Natural killer cell treated with Interleukin-12 subunit alpha and Interleukin-12 subunit beta and Interleukin-15 and Interleukin-18, amount 100 ng/mL, for 72 hours (primary cell): ENCODE measurements around the gene TLR5. TPM values are rescaled to one million over a fixed set of nuclear protein-coding genes. Genes with fewer than 3 reads are reported as not detected.

Experiments
- ATAC-seq, 2 donors: fragments of 150-1000 bp; cut with Tn5 transposase in 1 of 2; sonication (Bioruptor Pico), chemical (Tn5 transposase) in 1 of 2; 2 replicates each; pipeline ENCODE4 v1.10.0; 2021
- DNase-seq: peaks from one replicate; pipeline ENCODE4 v3.0.0; 2022; ENCODE audit warnings: low spot score
- H3K27ac Mint-ChIP-seq, 2 donors: 1 replicate in 1 of 2; 2 replicates in 1 of 2; pipeline ENCODE4 v1.8.0; 2022; ENCODE audit warnings: mixed read lengths in 2 of 2, mild to moderate bottlenecking in 1 of 2, moderate library complexity in 1 of 2
- H3K27me3 Mint-ChIP-seq, 2 donors: 1 replicate in 1 of 2; 2 replicates in 1 of 2; pipeline ENCODE4 v1.8.0; 2022; ENCODE audit warnings: mixed read lengths in 2 of 2
- H3K36me3 Mint-ChIP-seq: one replicate; pipeline ENCODE4 v1.8.0; 2022; ENCODE audit warnings: mixed read lengths
- H3K4me1 Mint-ChIP-seq, 2 donors: 1 replicate in 1 of 2; 2 replicates in 1 of 2; pipeline ENCODE4 v1.8.0; 2022; ENCODE audit warnings: low read depth in 2 of 2, mixed read lengths in 2 of 2, mild to moderate bottlenecking in 1 of 2
- H3K4me3 Mint-ChIP-seq: one replicate; pipeline ENCODE4 v1.8.0; 2022; ENCODE audit warnings: mixed read lengths
- H3K9me3 Mint-ChIP-seq: 2 replicates; pipeline ENCODE4 v1.8.0; 2022; ENCODE audit warnings: mixed read lengths
- total RNA-seq, 2 donors: library from RNA; stranded (reverse); gene quantifications; one replicate each; pipeline ENCODE4 v1.2.3, GENCODE V29; 2022

TLR5 gene
- total RNA-seq, 2 donors from 2014 or later = 0.11 to 0.38 TPM

DNA sequence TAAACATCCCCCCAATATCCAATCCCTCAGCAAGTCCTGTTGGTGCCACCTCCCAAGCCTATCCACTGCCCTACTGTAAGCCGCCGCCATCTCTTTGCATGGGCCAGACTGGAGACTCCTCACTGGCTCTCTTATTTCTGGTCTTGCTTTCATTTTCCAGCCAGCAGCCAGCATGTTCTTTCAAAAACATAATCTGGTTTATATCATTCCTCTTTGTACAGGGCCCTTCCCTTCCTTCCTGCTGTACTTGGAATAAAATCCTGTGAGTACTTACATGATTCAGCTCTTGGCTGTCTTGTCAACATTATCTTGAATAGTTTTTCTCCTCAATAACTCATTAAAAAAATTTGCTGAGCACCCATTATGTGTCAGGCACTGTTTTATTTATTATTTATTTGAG, 28.2 kb downstream of the TLR5 start:
- Mint-ChIP-seq H3K9me3 (no peaks in the 10 kb centered on the region), H3K27ac (no peak overlapping the region), H3K4me1 (no peaks in the 10 kb centered on the region), H3K36me3 (no peaks in the 10 kb centered on the region), H3K27me3 (peaks cover 11 to 22% of the 10 kb centered on the region in 2 donors), H3K4me3 (no peak overlapping the region)
- no peak for DNase-seq
- no peak for ATAC-seq

DNA sequence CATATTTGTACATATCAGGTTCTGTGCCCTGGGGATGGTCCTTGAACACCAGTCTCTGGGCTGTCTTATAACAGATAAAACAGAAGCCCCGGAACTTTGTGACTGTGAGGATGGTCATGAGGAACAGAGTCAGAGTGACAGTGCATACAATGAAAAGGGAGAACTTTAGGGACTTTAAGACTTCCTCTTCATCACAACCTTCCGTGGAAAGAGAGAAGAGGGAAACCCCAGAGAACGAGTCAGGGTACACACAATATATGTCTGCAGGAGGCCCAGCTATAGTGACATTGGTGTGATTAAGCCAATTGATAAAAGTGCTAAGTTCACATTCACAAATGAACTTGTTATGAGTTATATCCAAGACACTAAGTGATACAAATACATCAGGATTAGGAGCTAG, 32.1 kb downstream of the TLR5 start:
- ATAC-seq (no peak), DNase-seq (no peak)
- H3K9me3 Mint-ChIP-seq = no peaks in the 10 kb centered on the region
- H3K4me3 Mint-ChIP-seq = no peak overlapping the region
- peaks cover 24 to 38% of the 10 kb centered on the region in 2 donors for H3K27me3 Mint-ChIP-seq
- H3K27ac Mint-ChIP-seq = no peak overlapping the region
- no peaks in the 10 kb centered on the region for H3K36me3 Mint-ChIP-seq
- no peaks in the 10 kb centered on the region for H3K4me1 Mint-ChIP-seq

DNA sequence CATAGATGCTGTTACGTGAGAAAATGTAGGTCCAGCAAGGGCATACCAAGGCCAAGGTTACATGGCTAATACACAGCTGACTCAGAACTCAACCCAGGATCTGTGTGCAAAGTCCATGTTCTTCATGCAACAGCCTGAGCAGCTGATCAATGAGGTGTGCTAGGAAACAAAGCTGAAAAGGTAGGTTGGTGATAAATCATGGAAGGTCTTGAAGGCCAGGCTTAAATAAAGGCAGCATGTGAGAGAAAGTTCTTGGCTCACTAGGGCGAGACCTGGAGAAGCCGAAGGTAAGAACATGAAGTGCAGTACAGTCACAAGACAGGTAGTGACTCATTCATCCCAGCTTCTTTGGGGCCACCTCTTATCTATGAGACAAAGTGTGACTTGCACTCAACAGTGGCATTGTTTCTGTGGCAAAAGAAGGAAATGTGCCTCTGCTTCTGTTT, 33.4 kb downstream of the TLR5 start:
- Mint-ChIP-seq H3K4me3 (no peak overlapping the region), H3K9me3 (no peaks in the 10 kb centered on the region), H3K36me3 (no peaks in the 10 kb centered on the region), H3K4me1 (no peaks in the 10 kb centered on the region), H3K27me3 (peaks cover 25 to 41% of the 10 kb centered on the region in 2 donors), H3K27ac (no peak overlapping the region)
- DNase-seq = no peak
- no peak for ATAC-seq

DNA sequence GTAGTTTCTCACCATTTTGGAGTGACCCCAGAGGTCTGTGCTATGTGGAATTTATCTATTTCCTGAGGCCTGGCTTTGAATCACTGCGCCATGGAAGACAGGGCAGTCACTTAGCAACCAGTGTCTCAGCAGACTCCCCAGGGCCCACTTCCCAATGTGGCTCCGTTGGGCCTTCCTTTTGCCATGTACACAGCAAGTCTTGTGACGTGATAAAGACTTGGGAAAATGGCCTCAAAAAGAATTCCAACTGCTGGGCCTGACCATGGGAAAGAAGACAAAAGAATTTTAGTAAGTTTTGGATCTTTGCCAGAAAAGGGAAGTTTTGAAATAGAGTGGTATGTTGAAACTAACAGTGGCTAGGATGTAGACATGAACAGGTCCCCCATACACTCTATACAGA, 36.2 kb downstream of the TLR5 start:
- H3K27ac Mint-ChIP-seq = no peak overlapping the region
- H3K27me3 Mint-ChIP-seq = peaks cover 25 to 36% of the 10 kb centered on the region in 2 donors
- H3K36me3 Mint-ChIP-seq = no peaks in the 10 kb centered on the region
- H3K4me3 Mint-ChIP-seq = no peak overlapping the region
- H3K4me1 Mint-ChIP-seq = no peaks in the 10 kb centered on the region
- DNase-seq (no peak), ATAC-seq (no peak)
- H3K9me3 Mint-ChIP-seq = no peaks in the 10 kb centered on the region

DNA sequence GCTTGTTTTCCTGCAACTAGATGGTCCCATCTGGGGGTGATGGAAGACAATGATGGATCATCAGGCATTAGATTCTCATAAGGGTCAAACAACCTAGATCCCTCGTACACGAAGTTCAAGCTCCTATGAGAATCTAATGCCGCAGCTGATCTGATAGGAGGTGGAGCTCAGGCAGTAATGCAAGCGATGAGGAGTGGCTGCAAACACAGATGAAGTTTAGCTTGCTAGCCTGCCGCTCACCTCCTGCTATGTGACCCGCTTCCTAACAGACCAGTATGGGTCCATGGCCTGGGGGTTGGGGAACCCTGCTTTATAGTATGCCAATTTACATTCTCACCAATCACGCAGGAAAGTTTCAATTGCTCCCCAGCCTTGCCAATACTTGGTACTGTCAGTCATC, 37.5 kb downstream of the TLR5 start:
- no peaks in the 10 kb centered on the region for H3K36me3 Mint-ChIP-seq
- no peaks in the 10 kb centered on the region for H3K9me3 Mint-ChIP-seq
- ATAC-seq = no peak
- no peak overlapping the region for H3K27ac Mint-ChIP-seq
- no peak overlapping the region for H3K4me3 Mint-ChIP-seq
- DNase-seq = no peak
- no peaks in the 10 kb centered on the region for H3K4me1 Mint-ChIP-seq
- peaks cover 21 to 31% of the 10 kb centered on the region in 2 donors for H3K27me3 Mint-ChIP-seq

DNA sequence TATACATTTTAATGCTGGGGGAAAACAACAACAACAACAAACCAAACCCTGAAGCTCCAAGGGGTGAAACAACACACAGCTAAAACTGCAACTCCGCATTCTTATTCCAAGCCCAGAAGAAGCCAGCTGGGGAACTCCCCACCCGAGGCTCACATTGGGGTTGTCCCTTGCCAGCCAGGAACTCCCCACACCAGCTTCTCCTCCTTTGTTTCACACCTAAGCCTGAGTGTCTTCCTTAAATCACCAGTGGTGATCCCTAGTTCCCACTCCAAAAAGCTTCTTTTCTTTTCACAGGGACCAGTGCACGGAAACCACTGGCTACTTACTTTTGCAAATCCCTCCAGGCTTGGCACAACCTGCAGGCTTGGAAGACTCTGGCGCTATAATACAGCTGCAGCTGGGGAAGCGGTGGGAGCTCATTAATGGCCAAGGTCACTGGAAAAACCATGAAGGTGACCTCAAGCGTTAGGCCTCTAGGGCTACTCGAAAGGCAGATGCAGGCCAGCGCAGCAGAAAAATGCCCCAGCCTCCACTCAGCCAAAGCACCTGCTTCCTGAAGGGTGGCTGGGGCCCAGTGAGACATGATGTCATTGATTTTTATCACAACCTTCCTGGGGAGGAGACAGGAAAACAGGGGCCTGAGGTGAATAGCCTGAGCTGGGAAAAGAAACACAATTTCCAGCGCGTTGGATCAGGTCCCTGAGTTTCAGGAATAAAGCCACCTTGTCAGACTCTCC, 40.1 kb downstream of the TLR5 start:
- H3K27ac Mint-ChIP-seq = no peak overlapping the region
- no peaks in the 10 kb centered on the region for H3K4me1 Mint-ChIP-seq
- H3K9me3 Mint-ChIP-seq = peaks cover 3% of the 10 kb centered on the region
- DNase-seq (no peak), ATAC-seq (no peak)
- H3K36me3 Mint-ChIP-seq = peaks cover 4% of the 10 kb centered on the region
- H3K27me3 Mint-ChIP-seq = peaks cover 18 to 31% of the 10 kb centered on the region in 2 donors
- no peak overlapping the region for H3K4me3 Mint-ChIP-seq

DNA sequence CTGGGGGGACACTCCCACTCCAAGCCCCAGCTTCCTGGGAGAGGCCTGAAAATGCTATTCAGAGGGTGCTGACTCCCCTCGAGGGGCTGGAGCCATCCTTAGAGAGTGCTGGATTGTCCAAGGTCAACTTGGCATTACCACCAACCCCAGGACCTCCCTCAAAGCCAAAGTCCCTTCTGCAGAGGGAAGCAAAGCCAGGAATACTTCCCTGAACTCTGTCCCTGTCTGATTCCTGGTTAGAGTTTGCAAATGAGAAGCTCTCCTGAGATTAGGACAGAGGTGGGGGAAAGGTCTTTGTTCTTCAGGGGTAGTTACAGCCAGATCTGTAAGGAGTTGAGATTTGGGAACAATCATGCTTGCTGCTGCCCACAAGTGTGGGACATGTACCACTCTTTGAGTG, 45.3 kb downstream of the TLR5 start:
- Mint-ChIP-seq H3K4me1 (no peaks in the 10 kb centered on the region), H3K27ac (no peak overlapping the region), H3K27me3 (peaks cover 11 to 24% of the 10 kb centered on the region in 2 donors), H3K36me3 (peaks cover 4% of the 10 kb centered on the region), H3K4me3 (no peak overlapping the region), H3K9me3 (peaks cover 3% of the 10 kb centered on the region)
- DNase-seq (no peak), ATAC-seq (no peak)

DNA sequence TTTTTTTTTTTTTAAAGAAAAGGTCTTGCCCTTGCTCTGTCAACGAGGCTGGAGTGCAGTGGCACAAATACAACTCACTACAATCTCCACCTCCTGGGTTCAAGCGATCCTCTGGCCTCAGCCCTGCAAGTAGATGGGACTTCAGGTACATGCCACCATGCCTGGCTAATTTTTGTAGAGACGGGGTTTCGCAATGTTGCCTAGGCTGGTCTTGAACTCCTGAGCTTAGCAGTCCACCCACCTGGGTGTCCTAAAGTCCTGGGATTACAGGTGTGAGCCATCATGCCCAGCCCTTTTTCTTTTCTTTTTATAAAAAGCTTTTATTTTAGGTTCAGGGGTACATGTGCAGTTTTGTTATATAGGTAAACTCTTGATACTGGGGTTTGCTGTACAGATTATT, 47.2 kb downstream of the TLR5 start:
- Mint-ChIP-seq H3K4me1 (no peaks in the 10 kb centered on the region), H3K36me3 (peaks cover 4% of the 10 kb centered on the region), H3K27me3 (peaks cover 8 to 17% of the 10 kb centered on the region in 2 donors), H3K9me3 (peaks cover 3% of the 10 kb centered on the region), H3K27ac (no peak overlapping the region), H3K4me3 (no peak overlapping the region)
- ATAC-seq = no peak
- DNase-seq = no peak

DNA sequence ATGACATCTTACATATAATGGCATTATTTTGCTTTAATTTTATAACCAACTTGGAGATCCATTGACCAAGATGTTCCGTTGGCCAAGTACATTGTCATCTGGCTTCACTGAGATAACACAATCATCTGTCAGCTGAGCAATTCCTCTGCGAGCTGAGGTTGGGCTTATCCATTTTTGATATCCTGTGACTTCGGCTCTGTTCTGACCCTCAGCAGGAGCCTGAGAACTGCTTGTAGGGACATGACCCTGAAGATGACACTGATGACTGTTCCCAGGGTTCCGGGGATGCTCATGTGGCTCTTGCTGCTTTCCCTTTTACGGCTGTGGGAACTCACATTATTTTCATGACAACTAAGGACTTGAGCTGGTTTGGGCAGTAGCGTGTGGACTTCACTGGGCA, 51.2 kb downstream of the TLR5 start:
- no peaks in the 10 kb centered on the region for H3K36me3 Mint-ChIP-seq
- no peak overlapping the region for H3K4me3 Mint-ChIP-seq
- no peaks in the 10 kb centered on the region for H3K4me1 Mint-ChIP-seq
- H3K27ac Mint-ChIP-seq = no peak overlapping the region
- H3K9me3 Mint-ChIP-seq = no peaks in the 10 kb centered on the region
- DNase-seq (no peak), ATAC-seq (no peak)
- peaks cover 7 to 10% of the 10 kb centered on the region in 2 donors for H3K27me3 Mint-ChIP-seq

DNA sequence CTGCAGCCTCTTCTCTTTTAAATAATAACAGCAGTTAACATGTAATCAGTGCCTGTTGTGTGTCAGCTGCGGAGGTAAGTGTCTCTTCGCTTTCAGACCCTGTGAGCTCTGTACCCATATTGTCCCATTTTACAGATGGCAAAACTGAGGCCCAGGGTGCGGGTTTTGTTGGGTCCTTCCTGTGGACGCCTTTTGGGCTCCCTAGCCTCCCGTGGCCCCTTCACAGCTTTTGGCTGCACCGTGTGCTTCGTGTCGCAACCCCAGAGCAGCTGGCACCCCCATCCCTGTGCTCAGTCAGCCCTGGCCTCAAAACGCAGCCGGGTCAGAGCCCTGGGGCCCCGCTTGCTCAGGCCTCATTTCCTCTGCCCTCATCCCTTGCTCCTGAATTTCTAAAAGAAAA, 53.8 kb downstream of the TLR5 start:
- H3K36me3 Mint-ChIP-seq = no peaks in the 10 kb centered on the region
- ATAC-seq (no peak), DNase-seq (no peak)
- H3K27me3 Mint-ChIP-seq = peaks cover 7 to 12% of the 10 kb centered on the region in 2 donors
- H3K27ac Mint-ChIP-seq = no peak overlapping the region
- H3K4me3 Mint-ChIP-seq = no peak overlapping the region
- H3K9me3 Mint-ChIP-seq = no peaks in the 10 kb centered on the region
- H3K4me1 Mint-ChIP-seq = no peaks in the 10 kb centered on the region

DNA sequence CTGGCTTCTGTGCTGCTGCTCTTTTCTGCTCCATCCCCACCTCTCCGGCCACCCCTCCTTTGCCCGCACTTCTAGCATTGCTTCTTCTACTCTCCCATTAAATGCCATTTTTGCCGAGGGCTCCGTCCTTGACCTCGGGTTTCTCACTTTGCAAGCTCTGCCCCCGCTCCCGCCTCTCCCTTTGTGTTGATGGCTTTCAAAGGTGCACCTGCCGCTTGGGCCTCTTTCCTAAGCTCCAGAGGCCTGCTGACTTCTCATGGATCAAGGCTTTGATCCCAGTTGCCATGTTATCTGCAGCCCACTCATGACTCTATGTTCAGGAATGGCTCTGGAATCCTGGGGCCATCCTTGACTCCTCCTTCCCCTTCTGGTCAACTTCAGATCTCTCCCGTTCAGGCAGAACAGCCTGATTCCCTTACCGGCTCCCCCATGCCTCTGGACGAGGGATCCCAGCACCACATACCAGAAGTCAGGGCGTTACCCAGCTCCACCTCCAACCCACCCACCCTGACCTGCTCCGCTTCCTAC, 54.3 kb downstream of the TLR5 start:
- Mint-ChIP-seq H3K4me3 (no peak overlapping the region), H3K4me1 (no peaks in the 10 kb centered on the region), H3K27me3 (peaks cover 7 to 12% of the 10 kb centered on the region in 2 donors), H3K36me3 (no peaks in the 10 kb centered on the region), H3K9me3 (no peaks in the 10 kb centered on the region), H3K27ac (no peak overlapping the region)
- ATAC-seq (no peak), DNase-seq (no peak)

DNA sequence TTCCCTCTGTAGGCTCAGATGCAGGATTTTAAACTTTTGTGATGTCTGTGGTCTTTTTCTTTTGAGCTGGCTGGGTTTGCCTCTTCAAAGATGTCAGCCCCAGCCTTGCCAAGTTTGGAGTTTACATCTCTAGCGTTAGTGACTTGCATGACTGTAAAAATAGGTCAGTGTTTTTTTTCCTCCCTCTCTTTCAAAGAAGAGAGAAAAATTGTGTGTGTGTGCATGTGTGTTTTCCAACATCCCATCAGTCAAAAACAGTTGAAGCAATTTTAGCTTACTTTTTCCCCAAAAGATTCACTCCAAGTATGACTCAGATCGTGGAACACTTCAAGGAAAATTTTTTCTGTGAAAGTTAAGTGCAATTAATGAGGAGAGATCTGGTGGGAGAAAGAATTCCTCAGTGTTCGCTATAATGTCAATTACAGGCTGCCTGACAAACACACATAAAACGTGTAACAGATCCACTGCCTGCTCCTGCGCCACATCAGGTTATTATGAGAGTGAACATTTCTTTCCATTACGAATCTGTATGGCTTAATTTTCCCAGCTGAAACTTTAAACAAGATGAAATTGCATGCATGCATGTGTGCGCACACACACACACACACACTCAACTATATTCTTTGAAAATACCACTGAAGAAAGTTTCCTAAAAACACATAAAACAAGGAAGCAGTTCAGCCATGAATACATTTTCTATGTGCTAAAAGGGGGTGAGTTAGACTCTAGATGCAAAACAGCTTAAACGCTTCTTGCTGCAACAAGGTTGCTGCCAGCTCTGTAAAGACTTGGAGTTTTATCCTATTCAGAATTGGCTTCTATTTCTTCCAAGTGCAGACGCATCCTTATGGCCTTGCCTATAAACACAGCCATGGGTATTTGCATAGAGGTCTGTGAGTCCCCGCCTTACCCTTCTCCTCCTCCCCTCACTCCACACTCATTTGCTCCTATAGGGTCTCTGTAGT, 55.5 kb downstream of the TLR5 start:
- Mint-ChIP-seq H3K27me3 (peaks cover 7 to 12% of the 10 kb centered on the region in 2 donors), H3K27ac (no peak overlapping the region), H3K9me3 (no peaks in the 10 kb centered on the region), H3K4me3 (no peak overlapping the region), H3K4me1 (no peaks in the 10 kb centered on the region), H3K36me3 (no peaks in the 10 kb centered on the region)
- ATAC-seq (no peak), DNase-seq (no peak)

DNA sequence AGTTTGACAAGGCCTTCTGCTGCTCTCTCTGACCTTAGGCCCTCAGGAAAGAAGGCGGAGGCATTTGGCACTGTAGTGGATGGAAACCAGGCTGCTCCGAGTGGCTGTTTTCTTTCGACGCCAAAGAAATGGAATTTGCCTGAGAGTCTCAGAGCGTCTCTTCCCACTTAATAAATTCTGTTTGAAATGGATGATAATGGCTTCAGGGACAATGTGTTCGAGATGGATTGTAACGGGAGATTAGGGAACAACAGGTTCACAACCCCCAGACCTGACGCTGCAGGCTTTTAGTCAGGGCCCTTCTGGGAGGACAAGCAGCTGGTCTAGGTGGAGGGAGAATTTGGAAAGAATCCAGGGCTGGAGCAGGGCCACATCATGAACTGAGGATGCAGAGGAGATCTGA, 58.6 kb downstream of the TLR5 start:
- DNase-seq = no peak
- Mint-ChIP-seq H3K36me3 (no peaks in the 10 kb centered on the region), H3K27me3 (peaks cover under 1 to 12% of the 10 kb centered on the region in 2 donors), H3K9me3 (no peaks in the 10 kb centered on the region), H3K4me1 (no peaks in the 10 kb centered on the region), H3K4me3 (no peak overlapping the region), H3K27ac (no peak overlapping the region)
- ATAC-seq = no peak

DNA sequence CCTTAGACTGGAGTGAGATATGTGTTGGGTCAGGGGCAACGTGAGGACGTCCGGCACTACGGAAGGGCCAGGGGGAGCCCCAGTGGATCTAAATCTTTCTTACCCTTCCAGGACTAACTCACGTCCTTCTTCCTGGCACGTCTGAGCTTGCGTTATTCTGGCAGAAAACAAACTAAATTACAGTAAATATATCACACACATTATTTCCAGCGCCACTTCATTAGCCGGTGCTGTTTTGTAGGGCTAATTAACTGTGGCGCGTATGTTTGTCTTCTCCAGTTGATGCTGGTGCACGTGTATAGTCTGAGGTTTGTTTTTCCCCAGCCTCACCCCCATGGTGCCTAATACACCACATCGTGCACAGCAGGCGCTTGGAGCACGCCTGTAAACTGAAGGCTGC, 59.2 kb downstream of the TLR5 start:
- ATAC-seq (no peak), DNase-seq (no peak)
- H3K36me3 Mint-ChIP-seq = no peaks in the 10 kb centered on the region
- H3K4me3 Mint-ChIP-seq = no peak overlapping the region
- H3K27me3 Mint-ChIP-seq = peaks cover 0 to 11% of the 10 kb centered on the region in 2 donors
- H3K27ac Mint-ChIP-seq = no peak overlapping the region
- H3K9me3 Mint-ChIP-seq = no peaks in the 10 kb centered on the region
- H3K4me1 Mint-ChIP-seq = no peaks in the 10 kb centered on the region
